Measurements from ENCODE around the gene CCDC82. TPM values are rescaled to one million over a fixed set of nuclear protein-coding genes. Genes with fewer than 3 reads are reported as not detected.

The CCDC82 gene
- total RNA-seq, 1 donor from 2014 or later = 27.1 TPM

DNA sequence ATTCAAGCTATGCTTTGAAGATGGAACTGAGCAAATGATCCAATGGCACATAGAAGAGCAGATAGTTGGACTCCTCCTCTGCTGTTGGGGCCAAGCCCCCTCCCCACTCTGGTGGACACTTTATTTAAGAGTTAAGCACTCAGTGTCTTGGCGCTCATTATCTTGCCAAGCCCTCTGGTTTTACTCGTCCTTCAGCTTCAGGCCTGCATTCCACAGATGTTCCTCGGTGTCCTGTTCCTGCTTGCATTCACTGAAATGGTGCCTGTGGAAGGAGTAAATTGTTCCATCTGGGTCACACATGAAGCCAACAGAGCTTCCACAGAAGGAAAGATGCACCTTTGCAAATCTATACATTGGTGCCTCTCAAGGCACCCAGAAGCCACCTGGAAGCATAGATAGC is 72.8 kb downstream of the CCDC82 start:
- no peak for ATAC-seq
- peaks cover 100% of the 10 kb centered on the region for H3K4me1 ChIP-seq
- intact Hi-C loops (cut with DNase I) = no loop called here
- no peak for DNase-seq
- H3K27ac ChIP-seq = peak overlapping the region; percentile 28
- no peak overlapping the region for H3K4me3 ChIP-seq
- TF ChIP-seq, protein P1, sequence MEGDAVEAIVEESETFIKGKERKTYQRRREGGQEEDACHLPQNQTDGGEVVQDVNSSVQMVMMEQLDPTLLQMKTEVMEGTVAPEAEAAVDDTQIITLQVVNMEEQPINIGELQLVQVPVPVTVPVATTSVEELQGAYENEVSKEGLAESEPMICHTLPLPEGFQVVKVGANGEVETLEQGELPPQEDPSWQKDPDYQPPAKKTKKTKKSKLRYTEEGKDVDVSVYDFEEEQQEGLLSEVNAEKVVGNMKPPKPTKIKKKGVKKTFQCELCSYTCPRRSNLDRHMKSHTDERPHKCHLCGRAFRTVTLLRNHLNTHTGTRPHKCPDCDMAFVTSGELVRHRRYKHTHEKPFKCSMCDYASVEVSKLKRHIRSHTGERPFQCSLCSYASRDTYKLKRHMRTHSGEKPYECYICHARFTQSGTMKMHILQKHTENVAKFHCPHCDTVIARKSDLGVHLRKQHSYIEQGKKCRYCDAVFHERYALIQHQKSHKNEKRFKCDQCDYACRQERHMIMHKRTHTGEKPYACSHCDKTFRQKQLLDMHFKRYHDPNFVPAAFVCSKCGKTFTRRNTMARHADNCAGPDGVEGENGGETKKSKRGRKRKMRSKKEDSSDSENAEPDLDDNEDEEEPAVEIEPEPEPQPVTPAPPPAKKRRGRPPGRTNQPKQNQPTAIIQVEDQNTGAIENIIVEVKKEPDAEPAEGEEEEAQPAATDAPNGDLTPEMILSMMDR (IDR thresholded peaks at IDR 0.05) = no peak
- no peaks in the 10 kb centered on the region for H3K9me3 ChIP-seq
- H3K36me3 ChIP-seq = no peaks in the 10 kb centered on the region
- no peaks in the 10 kb centered on the region for H3K27me3 ChIP-seq (ENCODE audit: low read depth)

GRCh38 chr11:96315476-96315875 is 74.2 kb downstream of the CCDC82 start:
- DNase-seq (no peak), ATAC-seq (no peak)
- TF ChIP-seq, protein P1 (IDR thresholded peaks at IDR 0.05) = no peak
- H3K9me3 ChIP-seq = no peaks in the 10 kb centered on the region
- intact Hi-C loops (cut with DNase I) = no loop called here
- peaks cover 100% of the 10 kb centered on the region for H3K4me1 ChIP-seq
- no peaks in the 10 kb centered on the region for H3K27me3 ChIP-seq (ENCODE audit: low read depth)
- no peaks in the 10 kb centered on the region for H3K36me3 ChIP-seq
- H3K27ac ChIP-seq = peak overlapping the region; percentile 80
- no peak overlapping the region for H3K4me3 ChIP-seq

- Histone ChIP-seq H3K27me3 (ENCODE audit: low read depth) (no peaks in the 10 kb centered on the region), H3K4me1 (peaks cover 90% of the 10 kb centered on the region), H3K27ac (peak overlapping the region; percentile 80), H3K4me3 (no peak overlapping the region), H3K36me3 (no peaks in the 10 kb centered on the region), H3K9me3 (no peaks in the 10 kb centered on the region)
- intact Hi-C loops (cut with DNase I) = no loop called here
- peak; percentile 57 for DNase-seq
- TF ChIP-seq, protein P1 (IDR thresholded peaks at IDR 0.05) = no peak
- peak; percentile 68 to 70 for ATAC-seq
Observed at GRCh38 chr11:96314326-96315020, 75.2 kb downstream of the CCDC82 start.

DNA sequence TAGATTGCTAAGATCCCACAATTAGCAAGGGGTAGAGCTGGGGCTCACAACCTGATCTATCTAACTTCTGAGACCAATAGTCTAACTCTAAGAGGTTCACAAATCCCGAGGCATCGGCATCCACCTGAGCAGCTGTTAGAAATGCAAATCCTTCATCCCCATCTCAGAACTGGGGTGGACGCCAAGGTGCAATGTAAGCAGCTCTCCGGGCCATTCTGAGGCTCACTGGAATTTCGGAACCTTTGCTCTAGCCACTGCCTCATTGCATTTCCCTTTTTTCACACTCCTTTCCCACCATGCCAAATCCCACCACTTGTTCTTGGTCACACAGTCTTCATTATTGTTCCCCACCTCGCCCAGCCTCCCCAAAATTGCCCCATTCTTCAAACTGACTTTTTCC is 76.5 kb downstream of the CCDC82 start:
- no peaks in the 10 kb centered on the region for H3K27me3 ChIP-seq (ENCODE audit: low read depth)
- H3K4me3 ChIP-seq = no peak overlapping the region
- ATAC-seq (peak; percentile 18 to 55), DNase-seq (no peak)
- intact Hi-C loops (cut with DNase I) = no loop called here
- TF ChIP-seq, protein P1 (IDR thresholded peaks at IDR 0.05) = no peak
- H3K27ac ChIP-seq = peak overlapping the region; percentile 80
- no peaks in the 10 kb centered on the region for H3K36me3 ChIP-seq
- H3K4me1 ChIP-seq = peaks cover 90% of the 10 kb centered on the region
- H3K9me3 ChIP-seq = no peaks in the 10 kb centered on the region

- Histone ChIP-seq H3K27me3 (ENCODE audit: low read depth) (no peaks in the 10 kb centered on the region), H3K27ac (no peak overlapping the region), H3K4me1 (peaks cover 89% of the 10 kb centered on the region), H3K4me3 (no peak overlapping the region), H3K9me3 (no peaks in the 10 kb centered on the region), H3K36me3 (no peaks in the 10 kb centered on the region)
- no peak for DNase-seq
- ATAC-seq = no peak
- intact Hi-C loops (cut with DNase I) = no loop called here
- TF ChIP-seq, protein P1 (IDR thresholded peaks at IDR 0.05) = no peak
Observed at GRCh38 chr11:96311120-96311568, 78.6 kb downstream of the CCDC82 start.

Measured in lower lobe of right lung (tissue), 2 donors.